Left hindlimb (tissue), 1 donor: ENCODE data around the gene CDC34.

Experiments used
- DNase-seq: peaks from one replicate; pipeline ENCODE4 v3.0.0-alpha.2; 2018

CDC34 gene

DNA sequence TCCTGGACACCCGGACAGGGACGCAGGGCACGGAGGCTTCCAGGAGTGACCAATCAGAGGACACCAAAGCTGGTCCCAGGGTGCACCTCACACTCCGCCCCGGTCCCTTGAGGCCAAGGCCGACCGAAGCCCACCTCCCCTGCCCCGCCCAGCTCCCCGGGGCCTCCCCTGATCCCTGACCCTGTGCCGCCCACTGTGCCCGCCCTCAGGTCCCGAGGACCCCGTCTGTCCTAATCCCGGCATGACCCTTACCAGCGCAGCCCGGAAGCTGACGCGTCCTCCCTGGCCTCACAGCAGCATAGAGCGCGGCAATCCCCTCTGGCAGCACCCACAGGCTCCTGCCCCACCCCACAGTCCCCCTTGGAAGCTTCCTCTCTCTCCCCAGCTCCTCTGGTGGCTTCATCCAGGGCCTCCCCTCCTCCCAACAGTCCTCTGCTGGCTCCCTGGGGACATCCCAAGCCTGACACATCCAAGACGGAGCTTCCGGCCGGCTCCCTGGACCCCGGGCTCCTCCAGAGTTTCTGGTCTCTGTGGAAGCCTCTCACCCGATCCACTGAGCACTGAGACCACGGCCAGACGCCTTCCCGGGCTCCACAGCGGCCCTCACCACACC is 7.4 kb upstream of the CDC34 start:
- DNase-seq = no peak

GRCh38 chr19:525029-525428 is 6.5 kb upstream of the CDC34 start:
- no peak for DNase-seq

DNA sequence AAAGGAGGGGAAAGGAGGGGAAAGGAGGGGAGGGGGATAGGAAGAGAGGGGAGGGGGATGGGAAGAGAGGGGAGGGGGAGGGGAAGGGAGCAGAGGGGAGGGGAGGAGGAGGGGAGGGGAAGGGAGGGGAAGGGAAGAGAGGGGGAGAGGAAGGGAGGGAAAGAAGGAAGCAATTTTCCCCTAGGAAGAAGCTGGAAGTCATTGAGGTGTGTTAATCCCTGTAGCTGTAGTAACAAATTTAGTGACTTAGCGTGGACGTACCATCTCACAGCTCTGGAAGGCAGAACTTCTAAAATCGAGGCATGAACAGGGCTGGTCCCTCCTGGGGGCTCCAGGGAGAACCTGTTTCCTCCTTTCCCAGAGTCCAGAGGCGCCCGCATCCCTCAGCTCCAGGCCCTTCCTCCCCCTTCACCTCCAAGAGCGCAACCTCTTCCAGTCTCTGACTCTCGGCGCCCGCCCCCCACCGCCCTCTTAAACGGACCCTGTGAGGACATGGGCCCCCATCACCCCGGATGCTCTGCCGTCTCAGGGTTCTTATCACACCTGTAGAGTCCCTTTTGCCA is 5.6 kb upstream of the CDC34 start:
- DNase-seq = no peak

GRCh38 chr19:530134-531008 is 1.2 kb upstream of the CDC34 start:
- no peak for DNase-seq

- peak; percentile 90 for DNase-seq
Measured at GRCh38 chr19:531009-531752, 379 bp upstream of the CDC34 start.

- peak; percentile 79 for DNase-seq
Measured at GRCh38 chr19:532561-533363, 1.2 kb downstream of the CDC34 start.

DNA sequence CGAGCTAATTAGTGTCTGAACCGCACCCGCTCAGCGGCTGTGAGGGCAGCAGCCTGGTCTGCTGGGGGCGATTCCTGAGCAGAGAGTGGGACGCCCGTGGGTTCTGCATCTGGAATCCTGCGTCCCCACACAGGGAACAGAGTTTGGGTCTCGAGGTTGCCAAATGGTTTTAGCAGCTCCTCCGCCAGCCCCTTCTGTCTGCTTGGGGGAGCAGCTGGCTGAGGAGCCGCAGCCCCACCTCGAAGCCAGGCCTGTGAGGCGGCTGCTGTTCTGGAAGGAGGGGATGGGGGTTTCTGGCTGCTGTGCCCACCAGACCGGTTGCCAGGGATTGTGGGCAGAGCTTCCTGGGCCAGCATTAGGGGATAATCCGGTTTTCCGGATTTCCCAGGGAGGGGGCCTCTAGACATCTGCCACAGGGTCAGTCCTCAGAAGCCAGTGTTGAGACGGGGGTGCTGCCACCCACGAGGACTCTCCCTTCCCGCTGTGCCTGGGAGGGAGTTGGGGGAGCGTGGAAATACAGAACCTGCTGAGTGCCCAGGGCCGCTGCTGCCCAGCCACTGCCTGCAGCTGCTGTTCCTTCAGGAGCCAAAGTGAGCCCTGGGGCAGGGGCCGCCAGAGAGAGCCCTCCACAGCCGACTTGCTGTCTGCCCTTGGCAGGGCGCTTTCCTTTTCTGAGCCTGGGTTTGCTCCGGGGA is 2.0 kb downstream of the CDC34 start:
- DNase-seq = no peak

- no peak for DNase-seq
Measured at GRCh38 chr19:534088-534487, 2.5 kb downstream of the CDC34 start.

DNA sequence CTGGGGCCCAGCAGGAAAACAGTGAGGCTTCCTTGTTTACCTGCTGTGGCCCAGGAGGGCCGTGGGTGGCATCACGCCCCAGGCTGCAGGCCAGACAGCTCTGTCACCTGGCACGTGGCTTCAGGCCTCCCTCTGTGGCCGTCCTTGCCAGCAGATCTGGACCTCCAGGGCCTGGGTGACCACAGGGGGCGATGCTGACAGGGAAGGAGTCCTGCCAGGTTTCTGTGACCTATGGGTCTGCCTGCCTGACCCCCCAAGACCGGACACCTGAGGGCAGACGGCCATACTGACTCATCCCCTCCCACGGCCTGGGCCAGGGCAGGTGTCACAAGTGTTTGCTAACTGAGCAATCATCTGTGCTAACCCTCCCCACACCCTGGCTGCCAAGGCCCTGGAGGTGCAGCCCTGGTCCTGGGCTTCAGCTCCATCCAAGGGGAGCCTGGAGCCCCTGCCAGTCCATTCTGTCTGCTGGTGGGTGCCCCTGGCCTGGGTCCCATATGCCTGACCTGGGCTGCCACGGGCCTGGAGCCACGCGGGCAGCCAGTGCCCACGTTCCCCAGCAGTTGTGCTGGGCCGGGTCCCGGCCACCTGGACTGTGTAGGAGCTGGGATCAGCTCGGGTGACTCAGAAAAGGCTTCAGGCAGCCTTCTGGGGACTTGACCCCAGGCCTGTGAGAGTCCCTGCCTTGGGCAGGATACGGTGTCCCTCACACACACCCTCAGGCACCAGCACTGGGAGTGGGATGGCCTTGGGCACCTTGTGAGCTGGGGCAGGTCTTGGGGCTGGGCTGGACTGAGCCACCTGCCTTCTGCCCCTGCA is 3.7 kb downstream of the CDC34 start:
- DNase-seq = no peak

- no peak for DNase-seq
Measured at GRCh38 chr19:536031-536880, 4.7 kb downstream of the CDC34 start.

DNA sequence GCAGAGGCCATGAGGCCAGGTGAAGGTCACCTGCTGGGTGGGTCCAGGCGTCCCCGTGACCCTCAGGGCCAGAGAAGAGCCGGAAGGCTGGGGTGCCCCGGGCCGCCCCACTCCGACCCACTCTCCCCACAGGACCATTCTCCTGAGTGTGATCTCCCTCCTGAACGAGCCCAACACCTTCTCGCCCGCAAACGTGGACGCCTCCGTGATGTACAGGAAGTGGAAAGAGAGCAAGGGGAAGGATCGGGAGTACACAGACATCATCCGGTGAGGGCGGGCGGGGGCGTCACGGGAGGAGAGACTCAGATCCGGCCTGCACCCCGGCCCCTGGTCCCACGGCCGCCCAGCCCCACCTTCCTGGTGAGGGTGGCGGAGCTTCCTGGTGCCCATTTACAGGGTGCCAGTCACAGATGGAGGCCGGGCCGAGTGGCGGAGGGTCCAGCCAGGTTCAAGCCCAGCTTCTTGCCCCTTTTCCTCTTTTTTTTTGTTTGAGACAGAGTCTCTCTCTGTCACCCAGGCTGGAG is 5.4 kb downstream of the CDC34 start:
- no peak for DNase-seq

GRCh38 chr19:538641-539428 is 7.3 kb downstream of the CDC34 start:
- no peak for DNase-seq

DNA sequence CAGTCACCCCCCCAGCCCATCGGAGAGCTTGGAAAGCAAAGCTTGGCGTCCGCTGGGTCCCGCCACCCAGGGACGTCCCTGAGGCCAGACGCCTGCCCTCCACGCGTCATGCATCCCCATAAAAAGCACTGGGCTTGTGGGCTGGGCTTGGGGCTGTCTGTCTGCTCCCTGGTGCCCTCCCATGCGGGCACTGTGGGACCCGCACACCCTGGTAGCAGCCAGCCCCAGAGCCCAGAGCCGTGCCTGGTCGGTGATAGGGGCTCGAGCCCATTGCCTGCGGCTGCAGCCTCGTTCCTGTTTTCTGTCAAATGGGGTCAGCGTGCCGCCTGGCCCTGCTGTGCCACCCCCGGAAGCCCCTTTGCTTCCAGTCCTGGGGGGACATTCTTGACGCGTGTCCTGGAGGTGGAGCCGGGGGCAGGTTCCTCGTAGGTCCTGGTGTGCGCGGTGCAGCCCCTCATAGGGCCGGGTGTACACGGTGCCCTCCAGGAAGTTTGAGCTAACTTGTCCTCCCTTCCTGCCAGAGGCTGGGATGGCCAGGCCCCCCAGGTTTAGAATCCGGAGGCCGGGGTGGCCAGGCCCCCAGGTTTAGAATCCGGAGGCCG is 8.0 kb downstream of the CDC34 start:
- no peak for DNase-seq

DNA sequence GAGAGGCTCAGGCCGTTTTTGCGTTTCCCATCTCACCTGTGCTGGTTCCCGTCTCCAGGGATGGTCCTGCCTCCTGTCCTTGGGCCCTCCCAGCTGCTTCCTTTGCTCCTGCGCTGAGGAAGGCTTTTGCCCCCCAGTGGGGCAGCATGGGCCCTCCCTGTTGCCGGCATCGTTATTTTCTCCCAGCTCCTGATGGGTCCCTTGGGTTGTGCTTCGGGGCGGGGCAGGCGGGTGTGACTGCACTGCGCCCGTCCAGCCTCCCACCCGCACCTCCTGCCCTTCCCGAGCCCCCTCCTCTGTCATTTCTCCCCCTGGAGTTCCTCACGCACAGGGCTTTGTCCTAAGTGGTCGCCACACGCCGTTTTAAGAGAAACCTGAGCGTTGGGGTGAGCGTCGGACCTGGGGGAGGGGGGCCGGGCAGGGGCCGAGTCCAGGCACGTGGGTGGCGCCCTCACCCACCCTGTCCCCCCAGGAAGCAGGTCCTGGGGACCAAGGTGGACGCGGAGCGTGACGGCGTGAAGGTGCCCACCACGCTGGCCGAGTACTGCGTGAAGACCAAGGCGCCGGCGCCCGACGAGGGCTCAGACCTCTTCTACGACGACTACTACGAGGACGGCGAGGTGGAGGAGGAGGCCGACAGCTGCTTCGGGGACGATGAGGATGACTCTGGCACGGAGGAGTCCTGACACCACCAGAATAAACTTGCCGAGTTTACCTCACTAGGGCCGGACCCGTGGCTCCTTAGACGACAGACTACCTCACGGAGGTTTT is 9.5 kb downstream of the CDC34 start:
- DNase-seq = no peak

DNA sequence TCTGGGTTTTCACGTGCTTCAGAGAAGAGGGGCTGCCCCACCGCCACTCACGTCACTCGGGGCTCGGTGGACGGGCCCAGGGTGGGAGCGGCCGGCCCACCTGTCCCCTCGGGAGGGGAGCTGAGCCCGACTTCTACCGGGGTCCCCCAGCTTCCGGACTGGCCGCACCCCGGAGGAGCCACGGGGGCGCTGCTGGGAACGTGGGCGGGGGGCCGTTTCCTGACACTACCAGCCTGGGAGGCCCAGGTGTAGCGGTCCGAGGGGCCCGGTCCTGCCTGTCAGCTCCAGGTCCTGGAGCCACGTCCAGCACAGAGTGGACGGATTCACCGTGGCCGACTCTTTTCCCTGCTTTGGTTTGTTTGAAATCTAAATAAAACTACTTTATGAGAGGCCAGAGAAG is 10.1 kb downstream of the CDC34 start:
- DNase-seq = no peak

DNA sequence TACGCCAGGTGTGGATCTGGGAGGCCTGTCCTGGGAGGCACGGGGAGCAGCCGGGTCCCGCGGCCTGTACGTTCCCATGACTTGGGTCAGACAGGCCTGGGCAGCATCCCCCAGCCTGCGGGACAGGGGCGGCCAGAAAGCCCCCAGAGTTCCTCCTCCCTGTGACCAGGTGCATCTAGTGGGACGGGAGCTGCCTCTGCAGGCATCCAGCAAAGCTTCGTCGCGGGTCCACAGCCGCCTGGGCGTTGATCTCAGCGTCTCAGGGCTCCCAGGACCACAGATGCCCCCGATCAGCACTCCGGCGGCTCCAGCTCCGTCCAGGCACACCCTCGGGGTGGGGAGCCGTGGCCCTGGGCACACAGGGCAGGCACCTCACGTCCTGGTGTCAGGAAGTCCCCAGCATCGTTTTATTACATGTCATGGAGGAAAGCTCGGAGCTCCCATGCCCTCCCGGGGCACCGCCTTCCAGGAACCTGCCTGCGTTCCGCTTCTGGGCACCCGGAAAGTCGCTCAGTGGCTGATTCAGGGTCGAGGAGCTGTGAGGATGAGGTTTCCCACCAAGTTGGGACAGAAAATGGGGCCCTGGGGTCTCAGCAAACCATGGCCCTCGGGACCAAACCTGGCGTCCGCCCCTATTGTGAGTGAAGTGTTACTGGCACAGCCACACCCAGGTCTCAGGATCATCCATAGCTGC is 10.8 kb downstream of the CDC34 start:
- peak; percentile 33 for DNase-seq
